SK-N-SH (cell line): ENCODE data around the gene ATXN7L2. TPM values are rescaled to one million over a fixed set of nuclear protein-coding genes. Genes with fewer than 3 reads are reported as not detected.

Source experiments
- CTCF ChIA-PET: fragments of 300-600, 350-600 bp; formaldehyde crosslinking; extraction: SDS; loops from one replicate; lab custom pipeline; 2021; lab: Yijun Ruan, JAX
- POLR2A ChIA-PET: fragments of 350-600 bp; sonication (Branson Sonifier 250); formaldehyde crosslinking; extraction: SDS; loops from one replicate; lab custom pipeline; 2020; ENCODE audit warnings: antibody characterized with exemption, inconsistent platforms; lab: Yijun Ruan, JAX
- DNase-seq: peaks from one replicate; pipeline ENCODE4 v3.0.0; 2012
- H2AFZ ChIP-seq: fragments of 200-600 bp; sonication (generic); 2 replicates; pipeline ENCODE4 v1.8.1; 2016; ENCODE audit warnings: antibody characterized with exemption, mild to moderate bottlenecking, low read depth
- H3F3A ChIP-seq: fragments of 200-600 bp; sonication (generic); replicated peaks from 2 replicates; pipeline ENCODE3; 2016; ENCODE audit warnings: antibody characterized with exemption, mild to moderate bottlenecking; ENCODE audit not compliant: insufficient read depth
- H3K27ac ChIP-seq, 2 experiments: fragments of 200-500 bp in 1 of 2; fragments of 200-600 bp in 1 of 2; sonication (Bioruptor generic) in 1 of 2; sonication (generic), shearing (Covaris generic) in 1 of 2; 2 replicates each; pipeline versions ENCODE4 v1.5.1 to v1.6.1; 2014 to 2016; ENCODE audit warnings: low read depth in 2 of 2, inconsistent platforms in 1 of 2, low read length in 1 of 2, mild to moderate bottlenecking in 1 of 2, mixed read lengths in 1 of 2
- H3K27me3 ChIP-seq: fragments of 200-600 bp; sonication (generic), shearing (Covaris generic); 2 replicates; pipeline ENCODE4 v1.6.1; 2016; ENCODE audit warnings: mixed run types; ENCODE audit not compliant: insufficient read depth
- H3K36me3 ChIP-seq, 2 experiments: fragments of 200-500 bp in 1 of 2; fragments of 200-600 bp in 1 of 2; sonication (Bioruptor generic) in 1 of 2; sonication (generic) in 1 of 2; replicated peaks in 1 of 2; 2 replicates each; pipeline versions ENCODE3 to v1.5.1; 2014 to 2016; ENCODE audit warnings: low read length in 1 of 2, mild to moderate bottlenecking in 1 of 2; ENCODE audit not compliant: insufficient read depth in 2 of 2, control insufficient read depth in 1 of 2
- H3K4me1 ChIP-seq, 2 experiments: fragments of 200-500 bp in 1 of 2; fragments of 200-600 bp in 1 of 2; sonication (Bioruptor generic) in 1 of 2; sonication (generic), shearing (Covaris generic) in 1 of 2; 2 replicates each; pipeline versions ENCODE4 v1.5.1 to v1.6.1; 2014 to 2016; ENCODE audit warnings: low read depth in 1 of 2, low read length in 1 of 2, mixed run types in 1 of 2; ENCODE audit not compliant: insufficient read depth in 2 of 2, control insufficient read depth in 1 of 2
- H3K4me2 ChIP-seq: fragments of 200-600 bp; sonication (generic), shearing (Covaris generic); 2 replicates; pipeline ENCODE4 v1.6.1; 2017; ENCODE audit warnings: mixed run types
- H3K4me3 ChIP-seq, 2 experiments: fragments of 200-500 bp in 1 of 2; fragments of 200-600 bp in 1 of 2; sonication (Bioruptor generic) in 1 of 2; sonication (generic), shearing (Covaris generic) in 1 of 2; 2 replicates each; pipeline versions ENCODE4 v1.5.1 to v1.8.1; 2014 to 2016; ENCODE audit warnings: low read depth in 2 of 2, inconsistent platforms in 1 of 2, low read length in 1 of 2, mild to moderate bottlenecking in 1 of 2, mixed read lengths in 1 of 2, moderate library complexity in 1 of 2
- H3K79me2 ChIP-seq: fragments of 200-600 bp; sonication (generic); 2 replicates; pipeline ENCODE4 v1.8.1; 2017; ENCODE audit warnings: mild to moderate bottlenecking; ENCODE audit not compliant: insufficient read depth
- H3K9ac ChIP-seq: fragments of 200-600 bp; sonication (generic); 2 replicates; pipeline ENCODE4 v1.6.1; 2017; ENCODE audit warnings: mixed run types
- H3K9me2 ChIP-seq: fragments of 200-600 bp; sonication (generic); 2 replicates; pipeline ENCODE4 v1.6.1; 2017; ENCODE audit warnings: mixed run types
- H3K9me3 ChIP-seq: fragments of 200-600 bp; sonication (generic); 2 replicates; pipeline ENCODE4 v1.6.1; 2017; ENCODE audit warnings: mixed run types, mild to moderate bottlenecking, moderate library complexity
- H4K20me1 ChIP-seq: fragments of 200-600 bp; sonication (generic); 2 replicates; pipeline ENCODE4 v1.6.1; 2017; ENCODE audit warnings: mild to moderate bottlenecking, mixed run types; ENCODE audit not compliant: insufficient read depth
- CHD2 ChIP-seq: fragments of 150-350 bp; IDR thresholded peaks from 2 replicates; pipeline ENCODE4 v1.6.1; 2018; ENCODE audit warnings: low read length; ENCODE audit not compliant: partially characterized antibody
- ELF1 ChIP-seq: IDR thresholded peaks from 2 replicates; pipeline ENCODE4 v1.4.0; 2012
- EZH2phosphoT487 ChIP-seq: fragments of 200-600 bp; sonication (generic); IDR thresholded peaks from 2 replicates; pipeline ENCODE4 v1.6.1; 2017; ENCODE audit warnings: low read depth, mixed run types, mild to moderate bottlenecking, antibody characterized with exemption, moderate library complexity, borderline replicate concordance
- FOXM1 ChIP-seq: IDR thresholded peaks from 2 replicates; pipeline ENCODE4 v1.4.0; 2012; ENCODE audit warnings: low read depth, mild to moderate bottlenecking
- IRF3 ChIP-seq: fragments of 150-350 bp; IDR thresholded peaks from 2 replicates; pipeline ENCODE4 v1.6.1; 2016; ENCODE audit warnings: mild to moderate bottlenecking, low read depth, low read length
- NRF1 ChIP-seq: IDR thresholded peaks from 2 replicates; pipeline ENCODE4 v1.6.1; 2012; ENCODE audit warnings: low read depth, mild to moderate bottlenecking, low read length
- POLR2AphosphoS5 ChIP-seq: IDR thresholded peaks from 2 replicates; pipeline ENCODE4 v1.6.1; 2012; ENCODE audit warnings: low read depth, low read length
- RCOR1 ChIP-seq: fragments of 150-350 bp; IDR thresholded peaks from 2 replicates; pipeline ENCODE4 v1.6.1; 2017; ENCODE audit warnings: antibody characterized with exemption, low read length
- RFX5 ChIP-seq: IDR thresholded peaks from 2 replicates; pipeline ENCODE4 v1.6.1; 2012; ENCODE audit warnings: mild to moderate bottlenecking, improper control_type of control experiment, low read length
- RXRA ChIP-seq: IDR thresholded peaks from 2 replicates; pipeline ENCODE4 v1.4.0; 2012; ENCODE audit warnings: low read depth, mild to moderate bottlenecking, borderline replicate concordance
- TAF1 ChIP-seq: IDR thresholded peaks from 2 replicates; pipeline ENCODE4 v1.6.1; 2012; ENCODE audit warnings: low read depth, mild to moderate bottlenecking, low read length, moderate library complexity, borderline replicate concordance
- TCF12 ChIP-seq: IDR thresholded peaks from 2 replicates; pipeline ENCODE4 v1.4.0; 2012
- WGBS: methylation state at CpG from one replicate; pipeline ENCODE4 v1.1.6; 2017; ENCODE audit warnings: low lambda C conversion rate; 5-methylcytosine and 5-hydroxymethylcytosine counted together
- polyA plus RNA-seq, 3 experiments: library from polyadenylated mRNA; depleted of rRNA; stranded (reverse); fragments of >200 nt; gene quantifications; 2 replicates each; pipeline ENCODE4 v1.2.3, GENCODE V29; 2012
- TF ChIP-seq, protein P1 (sequence below): fragments of 150-350 bp; IDR thresholded peaks from 2 replicates; pipeline ENCODE4 v1.6.1; 2017; ENCODE audit warnings: antibody characterized with exemption, low read length, low read depth, borderline replicate concordance
- TF ChIP-seq, protein P2 (sequence below): IDR thresholded peaks from 2 replicates; pipeline ENCODE4 v1.4.0; 2012; ENCODE audit warnings: low read depth, borderline replicate concordance
- TF ChIP-seq, protein P3 (sequence below): IDR thresholded peaks from 2 replicates; pipeline ENCODE4 v1.4.0; 2012; ENCODE audit warnings: low read depth

Gene ATXN7L2
- polyA plus RNA-seq, 1 of the 3 experiments (the other 2 are of a cell fraction): 4.0 TPM

DNA sequence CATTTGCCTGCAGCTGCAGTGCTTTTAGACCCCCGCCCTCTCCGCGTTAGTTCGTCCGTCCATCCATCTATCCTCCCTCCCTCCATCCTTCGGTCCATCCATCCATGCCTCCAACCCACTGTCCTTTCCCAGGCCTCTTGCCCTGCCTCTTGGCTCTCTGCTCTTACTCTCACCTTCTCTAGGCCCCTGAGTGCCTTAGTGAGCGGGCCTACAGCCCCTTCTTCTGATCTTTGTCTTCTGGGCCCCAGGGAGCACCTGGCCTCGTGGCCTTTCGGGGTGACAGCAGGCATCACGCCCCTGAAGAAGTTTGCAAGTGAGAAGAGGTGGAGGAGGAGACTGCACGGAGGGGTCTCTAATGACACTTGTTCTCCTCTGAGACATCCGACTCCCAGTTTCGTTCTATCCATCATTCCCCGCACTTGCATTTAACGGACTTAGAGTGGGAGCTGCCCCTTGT is 842 bp downstream of the ATXN7L2 start:
- H3K4me1 ChIP-seq: peaks cover 6 to 15% of the 10 kb centered on the region in 2 experiments; a peak in 2 of 4 replicates
- H3K9me2 ChIP-seq: no peaks in the 10 kb centered on the region
- peaks cover 0 to 16% of the 10 kb centered on the region in 2 experiments for H3K36me3 ChIP-seq
- H3F3A ChIP-seq: no peaks in the 10 kb centered on the region
- H3K27me3 ChIP-seq: peaks cover 17% of the 10 kb centered on the region; the same call in 1 of the 2 replicates
- peaks cover 12% of the 10 kb centered on the region; the same call in 1 of the 2 replicates for H3K79me2 ChIP-seq
- peak overlapping the region in 1 of 2 experiments; percentile 93; a peak in 1 of 4 replicates for H3K27ac ChIP-seq
- no peaks in the 10 kb centered on the region for H3K9me3 ChIP-seq
- 29% methylated on average over 15 of the region's 15 CpGs for WGBS
- peak overlapping the region; percentile 87; the same call in 1 of the 2 replicates for H3K9ac ChIP-seq
- H3K4me3 ChIP-seq: peak overlapping the region; percentile 58 to 82
- peak overlapping the region; percentile 89 for H2AFZ ChIP-seq
- ChIA-PET POLR2A (interaction anchor here (1.0 to 1.4 kb wide), 2 partner anchors 46 to 87 kb away, joined by 3 to 7 read pairs; partner anchors contain the start of gene SORT1), CTCF (interaction anchor here (0.6 to 40.2 kb wide), 7 partner anchors 9 to 290 kb away, joined by 3 to 1710 read pairs (median 5); partner anchors contain the start of genes AMIGO1, CYB561D1 and GPR61)
- TF ChIP-seq NRF1 (no peak), FOXM1 (no peak), EZH2phosphoT487 (no peak), RXRA (no peak), RCOR1 (no peak), TAF1 (no peak), ELF1 (no peak), CHD2 (no peak), IRF3 (no peak), POLR2AphosphoS5 (no peak), RFX5 (no peak), TCF12 (no peak)
- TF ChIP-seq, protein P1, sequence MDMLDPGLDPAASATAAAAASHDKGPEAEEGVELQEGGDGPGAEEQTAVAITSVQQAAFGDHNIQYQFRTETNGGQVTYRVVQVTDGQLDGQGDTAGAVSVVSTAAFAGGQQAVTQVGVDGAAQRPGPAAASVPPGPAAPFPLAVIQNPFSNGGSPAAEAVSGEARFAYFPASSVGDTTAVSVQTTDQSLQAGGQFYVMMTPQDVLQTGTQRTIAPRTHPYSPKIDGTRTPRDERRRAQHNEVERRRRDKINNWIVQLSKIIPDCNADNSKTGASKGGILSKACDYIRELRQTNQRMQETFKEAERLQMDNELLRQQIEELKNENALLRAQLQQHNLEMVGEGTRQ: no peak
- TF ChIP-seq, protein P2, sequence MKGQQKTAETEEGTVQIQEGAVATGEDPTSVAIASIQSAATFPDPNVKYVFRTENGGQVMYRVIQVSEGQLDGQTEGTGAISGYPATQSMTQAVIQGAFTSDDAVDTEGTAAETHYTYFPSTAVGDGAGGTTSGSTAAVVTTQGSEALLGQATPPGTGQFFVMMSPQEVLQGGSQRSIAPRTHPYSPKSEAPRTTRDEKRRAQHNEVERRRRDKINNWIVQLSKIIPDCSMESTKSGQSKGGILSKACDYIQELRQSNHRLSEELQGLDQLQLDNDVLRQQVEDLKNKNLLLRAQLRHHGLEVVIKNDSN: no peak
- TF ChIP-seq, protein P3, sequence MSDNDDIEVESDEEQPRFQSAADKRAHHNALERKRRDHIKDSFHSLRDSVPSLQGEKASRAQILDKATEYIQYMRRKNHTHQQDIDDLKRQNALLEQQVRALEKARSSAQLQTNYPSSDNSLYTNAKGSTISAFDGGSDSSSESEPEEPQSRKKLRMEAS: no peak
- H4K20me1 ChIP-seq: no peaks in the 10 kb centered on the region
- DNase-seq: no peak
- H3K4me2 ChIP-seq: peak overlapping the region; percentile 95
